Stimulated activated CD4-positive, alpha-beta T cell treated with anti-CD3 and anti-CD28 coated beads, Interleukin-12 subunit alpha, Interleukin-12 subunit beta, amount 100 ng/mL, for 24 hours (primary cell): ENCODE results near the gene GLRX5.
A peak's percentile ranks its signal among the peaks of the same experiment; 100 is the strongest.
"Not testable (repeated sequence)": the region's sequence is repeated elsewhere in the genome, so short reads cannot be mapped to it uniquely, and the experiment has no call there.

Source experiments
- DNase-seq, 2 experiments: peaks; one replicate each; pipeline ENCODE4 v3.0.0-alpha.2; 2020; ENCODE audit warnings: low read depth in 2 of 2

The GLRX5 gene

DNA sequence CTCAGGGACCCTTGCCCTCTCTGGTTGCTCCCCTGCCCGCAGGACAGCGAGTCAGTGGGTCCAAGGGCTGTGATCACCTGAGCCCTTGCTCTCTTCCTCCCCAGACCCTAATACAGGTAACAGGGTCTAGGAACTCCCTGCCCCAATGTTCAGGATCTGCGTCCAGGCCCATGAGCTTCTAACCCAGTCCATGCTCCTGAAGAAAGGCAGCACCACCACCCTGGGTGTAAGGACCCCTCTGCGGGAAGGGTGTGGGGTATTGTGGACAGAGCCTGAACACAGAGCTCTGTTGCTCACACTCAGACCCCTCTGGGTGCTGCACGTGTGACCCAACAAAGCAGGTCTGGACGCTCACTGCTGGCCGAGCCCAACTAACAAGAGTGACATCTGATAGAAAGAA lies 18.3 kb downstream of the GLRX5 start:
- no peak for DNase-seq

DNA sequence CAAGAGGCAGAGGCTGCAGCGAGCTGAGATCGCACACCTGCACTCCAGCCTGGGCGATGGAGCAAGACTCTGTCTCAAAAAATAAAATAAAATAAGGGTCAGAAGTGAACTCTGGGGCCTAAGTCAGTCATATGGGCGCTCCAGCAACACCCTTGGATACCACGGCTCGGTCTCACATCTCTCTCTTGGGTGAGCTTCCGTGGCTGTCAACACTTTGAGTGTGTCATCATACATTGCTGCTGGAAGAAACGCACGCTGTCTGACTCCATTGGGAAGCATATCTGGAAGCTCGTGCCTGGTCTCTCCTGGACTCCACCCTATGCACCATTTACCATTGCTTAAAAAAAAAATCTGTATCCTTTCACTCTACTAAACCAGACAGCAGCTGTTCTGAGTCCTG lies 20.2 kb downstream of the GLRX5 start:
- no peak for DNase-seq

DNA sequence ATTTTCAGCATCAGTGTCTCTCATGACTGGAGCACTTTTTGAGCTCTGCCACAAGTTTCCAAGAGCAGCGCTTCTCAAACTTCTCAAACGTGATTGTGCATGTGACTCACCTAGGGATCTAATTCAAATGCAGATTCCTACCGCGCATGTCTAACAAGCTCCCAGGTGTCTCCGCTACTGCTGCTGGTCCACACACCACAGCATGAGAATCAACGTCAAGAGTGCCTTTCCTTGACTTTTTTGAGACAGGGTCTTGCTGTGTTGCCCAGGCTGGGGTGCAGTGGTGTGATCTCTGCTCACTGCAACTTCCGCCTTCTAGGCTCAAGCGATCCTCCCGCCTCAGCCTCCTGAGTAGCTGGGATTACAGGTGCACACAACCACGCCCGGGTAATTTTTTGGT lies 22.4 kb downstream of the GLRX5 start:
- DNase-seq: no peak

DNA sequence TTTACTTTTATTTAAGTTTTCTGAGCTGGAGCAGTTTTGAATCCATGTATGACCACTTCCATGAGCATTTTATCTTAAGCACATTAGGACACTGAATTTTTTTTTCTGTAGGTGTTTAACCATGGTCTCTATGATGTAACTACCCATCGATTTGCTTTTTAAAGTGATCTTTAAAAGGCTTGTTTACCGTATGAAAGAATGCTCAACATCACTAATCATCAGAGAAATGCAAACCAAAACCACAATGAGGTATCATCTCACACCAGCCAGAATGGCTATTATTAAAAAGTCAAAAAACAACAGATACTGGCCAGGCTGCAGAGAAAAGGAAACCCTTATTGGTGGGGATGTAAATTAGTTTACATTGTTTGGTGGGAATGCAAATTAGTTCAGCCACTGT lies 23.0 kb downstream of the GLRX5 start:
- DNase-seq: no peak

DNA sequence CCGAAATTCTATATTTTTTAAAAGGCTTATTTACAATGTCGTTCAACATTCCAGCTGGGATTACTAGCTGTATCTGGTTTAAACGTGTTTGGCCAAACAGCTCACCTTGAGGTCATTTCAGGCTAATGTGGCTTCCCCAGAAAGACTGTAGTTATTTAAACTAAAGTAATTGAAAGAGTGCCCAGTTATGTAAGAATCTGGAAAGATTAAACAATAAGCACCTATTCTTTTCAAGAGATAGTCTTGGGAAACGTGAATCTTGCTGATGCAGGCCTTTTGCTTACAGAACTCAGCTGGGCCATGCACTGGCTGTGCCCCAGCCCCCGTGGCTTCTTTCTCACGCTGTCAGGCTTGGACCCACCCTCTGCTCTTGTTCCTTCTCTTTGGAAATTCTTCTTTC lies 24.4 kb downstream of the GLRX5 start:
- DNase-seq: no peak

DNA sequence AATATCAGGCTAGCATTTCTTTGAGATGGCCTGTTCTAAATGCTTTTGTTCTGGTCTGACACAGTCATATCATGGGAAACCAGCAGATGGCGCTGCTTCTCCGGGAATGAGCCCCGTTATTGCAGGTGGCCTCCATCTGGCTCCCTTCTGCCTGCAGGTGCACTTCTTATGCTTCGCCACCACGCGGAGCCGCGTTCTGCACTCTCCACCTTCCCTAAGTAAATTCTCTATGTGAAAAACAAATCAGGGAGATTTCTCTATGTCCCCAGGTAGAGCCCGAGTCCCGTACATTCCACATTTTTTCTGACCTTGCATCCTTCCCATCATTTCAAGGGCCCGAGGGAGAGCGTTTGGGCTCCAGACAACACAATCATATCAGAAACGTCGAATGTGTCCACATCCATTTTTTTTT lies 26.2 kb downstream of the GLRX5 start:
- peak; percentile 75 to 91 for DNase-seq

DNA sequence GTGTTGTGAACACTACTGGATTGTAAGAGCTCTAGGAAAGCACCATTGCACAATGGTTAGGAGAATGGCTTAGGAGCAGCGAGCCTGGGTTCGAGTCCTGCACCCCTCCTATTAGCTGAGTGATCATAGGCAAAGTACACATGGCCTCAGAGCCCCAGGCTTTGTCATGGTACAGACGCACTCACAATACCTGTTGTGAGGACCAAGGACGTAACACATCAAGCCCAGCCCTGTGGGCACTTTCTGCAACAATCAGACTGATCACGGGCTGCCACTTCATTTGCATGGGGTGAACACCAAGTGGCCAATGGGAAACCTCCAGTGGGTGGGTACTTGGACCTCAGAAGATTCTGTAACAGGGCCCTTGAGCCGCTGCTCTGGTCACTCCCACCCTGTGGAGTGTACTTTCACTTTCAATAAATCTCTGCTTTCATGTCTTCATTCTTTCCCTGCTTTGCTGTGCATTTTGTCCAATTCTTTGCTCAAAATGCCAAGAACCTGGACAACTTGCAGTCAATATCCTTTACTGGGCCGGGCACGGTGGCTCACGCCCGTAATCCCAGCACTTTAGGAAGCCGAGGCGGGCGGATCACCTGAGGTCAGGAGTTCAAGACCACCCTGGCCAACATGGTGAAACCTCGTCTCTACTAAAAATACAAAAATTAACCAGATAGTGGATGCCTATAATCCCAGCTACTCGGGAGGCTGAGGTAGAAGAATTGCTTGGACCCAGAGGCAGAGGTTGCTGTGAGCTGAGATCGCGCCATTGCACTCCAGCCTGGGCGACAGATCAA lies 28.2 kb downstream of the GLRX5 start:
- no peak for DNase-seq

DNA sequence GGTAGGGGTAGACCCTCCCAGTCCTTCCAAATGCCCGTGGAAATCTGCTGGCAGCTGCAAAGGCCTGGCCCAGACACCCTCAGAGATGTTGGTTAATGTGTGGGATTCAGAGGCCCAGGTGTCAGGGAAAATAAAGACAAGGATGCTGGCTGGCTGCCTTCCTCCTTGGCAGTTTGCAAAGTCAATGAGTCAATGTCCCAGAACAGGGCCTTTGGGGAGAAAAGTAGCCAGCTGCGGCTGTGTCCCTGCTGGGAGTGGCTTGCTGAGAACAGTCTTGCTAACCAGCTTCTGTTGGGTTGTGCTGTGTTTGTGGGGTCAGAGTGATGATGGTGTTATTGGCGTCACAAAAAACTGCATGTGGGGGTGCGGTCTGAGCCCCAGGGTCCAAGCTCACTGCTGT lies 29.2 kb downstream of the GLRX5 start:
- DNase-seq: no peak

DNA sequence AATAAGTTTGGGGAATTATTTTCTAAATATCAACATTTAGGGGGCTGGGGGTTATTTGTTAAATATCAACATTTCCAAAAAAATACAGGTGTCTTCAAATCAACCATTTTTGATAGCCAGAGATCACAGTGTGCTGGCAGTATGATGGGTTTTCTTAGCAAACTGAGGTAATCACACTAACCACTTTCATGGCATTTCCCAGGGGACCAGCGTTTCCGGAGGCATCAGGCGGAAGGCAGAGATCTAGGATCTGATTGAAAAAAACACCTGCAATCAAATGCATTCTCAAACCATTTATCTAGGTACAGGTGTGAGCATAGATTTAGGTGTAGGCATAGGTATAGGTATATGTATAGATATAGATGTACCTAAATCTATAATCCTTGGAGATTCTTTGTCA lies 34.6 kb downstream of the GLRX5 start:
- no peak for DNase-seq

DNA sequence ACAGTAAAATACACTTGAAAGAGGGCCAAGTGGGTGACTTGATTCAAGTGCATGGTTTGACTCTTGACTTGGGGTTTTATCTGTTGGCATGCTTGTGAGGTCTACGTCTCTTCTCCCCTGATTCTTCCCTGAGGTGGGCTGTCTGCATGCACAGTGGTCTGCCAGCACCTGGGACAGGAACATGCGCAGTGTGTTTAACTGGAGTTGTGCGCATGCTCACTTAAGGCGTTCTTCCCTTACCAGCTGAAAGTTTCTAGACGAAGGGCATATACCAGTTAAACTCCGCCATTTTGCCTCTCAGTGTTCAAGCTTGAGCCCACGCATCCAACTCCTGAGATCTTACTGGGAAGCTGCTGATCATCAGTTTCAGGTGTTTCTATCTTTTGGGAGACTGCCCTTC lies 38.5 kb downstream of the GLRX5 start:
- no peak for DNase-seq

DNA sequence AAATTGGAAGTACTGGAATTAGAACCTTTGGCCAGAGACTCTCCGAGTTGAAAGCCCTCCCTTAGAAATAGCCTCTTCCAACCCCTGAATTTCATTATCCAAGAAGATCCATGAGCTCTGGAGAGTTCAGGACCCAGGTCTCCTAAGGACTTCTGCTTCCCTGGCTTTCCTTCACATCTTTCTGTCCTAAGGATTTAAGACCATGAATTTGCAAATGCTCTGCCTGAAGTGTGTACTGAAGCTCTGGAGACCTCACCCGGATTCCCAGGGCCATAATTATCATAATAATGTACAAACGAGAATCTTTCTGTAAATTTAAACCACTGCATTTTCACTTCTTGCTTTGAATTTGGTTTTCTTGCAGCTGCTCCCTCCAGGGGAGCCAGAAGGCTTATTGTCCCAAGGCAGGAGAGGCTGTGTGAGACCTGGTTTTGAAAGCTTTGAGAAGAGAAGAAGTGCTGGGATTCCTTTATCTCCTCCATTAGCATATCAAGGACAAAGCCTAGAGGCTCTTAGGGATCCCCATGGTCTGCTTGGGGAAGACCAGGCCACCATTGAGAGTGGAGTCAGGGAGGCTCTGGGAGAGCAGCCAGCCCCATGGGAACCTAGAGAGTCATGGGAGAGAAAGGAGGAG lies 41.1 kb downstream of the GLRX5 start:
- no peak for DNase-seq

DNA sequence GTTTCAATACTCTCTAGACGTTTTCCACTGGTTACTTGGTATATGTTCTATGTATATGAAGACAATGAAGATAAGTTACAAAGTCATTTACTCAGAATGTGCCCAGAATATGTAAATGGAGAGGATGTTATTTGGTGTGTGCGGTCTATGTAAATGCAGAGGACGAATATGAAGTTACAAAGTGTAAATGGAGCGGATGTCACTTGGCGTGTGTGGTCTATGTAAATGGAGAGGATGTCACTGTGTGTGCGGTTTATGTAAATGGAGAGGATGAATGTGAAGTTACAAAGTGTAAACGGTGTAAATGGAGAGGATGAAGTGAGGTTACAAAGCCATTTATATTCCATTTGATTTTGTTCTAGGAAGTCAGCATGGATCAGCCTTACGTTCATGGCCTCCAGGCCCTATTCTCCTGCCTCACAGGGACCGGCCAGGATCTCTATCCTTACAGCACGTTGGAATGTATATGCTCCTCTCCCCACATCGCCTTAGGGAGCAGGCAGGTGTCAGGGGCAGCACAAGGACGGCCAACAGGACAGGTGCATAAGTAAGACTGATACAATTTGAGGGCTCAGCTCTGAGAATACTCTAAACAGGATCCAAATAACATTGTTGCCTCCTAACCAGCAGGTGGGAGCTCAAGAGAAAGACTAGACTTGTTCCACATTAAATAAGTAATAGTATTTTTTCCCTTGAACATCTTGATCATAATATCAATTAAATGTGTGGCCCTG lies 42.4 kb downstream of the GLRX5 start:
- no peak for DNase-seq

DNA sequence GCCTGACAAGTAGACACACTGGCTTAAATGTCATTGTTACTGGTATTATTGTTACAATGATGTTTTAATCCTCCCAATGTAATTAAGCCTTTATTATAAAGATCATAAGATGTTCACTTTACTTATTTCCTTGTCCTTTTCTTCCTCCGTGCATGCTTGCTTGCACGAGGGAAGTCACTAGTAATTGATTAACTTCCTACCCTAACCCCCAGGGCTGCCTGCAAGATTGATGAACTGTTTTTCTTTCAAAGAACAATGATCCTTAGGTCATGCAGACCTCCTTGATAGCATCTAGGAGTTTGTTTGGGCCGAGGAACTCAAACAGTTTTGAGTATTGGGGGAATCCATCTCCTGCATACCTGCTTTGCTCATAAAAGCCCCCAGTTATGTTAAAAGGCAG lies 43.0 kb downstream of the GLRX5 start:
- no peak for DNase-seq

DNA sequence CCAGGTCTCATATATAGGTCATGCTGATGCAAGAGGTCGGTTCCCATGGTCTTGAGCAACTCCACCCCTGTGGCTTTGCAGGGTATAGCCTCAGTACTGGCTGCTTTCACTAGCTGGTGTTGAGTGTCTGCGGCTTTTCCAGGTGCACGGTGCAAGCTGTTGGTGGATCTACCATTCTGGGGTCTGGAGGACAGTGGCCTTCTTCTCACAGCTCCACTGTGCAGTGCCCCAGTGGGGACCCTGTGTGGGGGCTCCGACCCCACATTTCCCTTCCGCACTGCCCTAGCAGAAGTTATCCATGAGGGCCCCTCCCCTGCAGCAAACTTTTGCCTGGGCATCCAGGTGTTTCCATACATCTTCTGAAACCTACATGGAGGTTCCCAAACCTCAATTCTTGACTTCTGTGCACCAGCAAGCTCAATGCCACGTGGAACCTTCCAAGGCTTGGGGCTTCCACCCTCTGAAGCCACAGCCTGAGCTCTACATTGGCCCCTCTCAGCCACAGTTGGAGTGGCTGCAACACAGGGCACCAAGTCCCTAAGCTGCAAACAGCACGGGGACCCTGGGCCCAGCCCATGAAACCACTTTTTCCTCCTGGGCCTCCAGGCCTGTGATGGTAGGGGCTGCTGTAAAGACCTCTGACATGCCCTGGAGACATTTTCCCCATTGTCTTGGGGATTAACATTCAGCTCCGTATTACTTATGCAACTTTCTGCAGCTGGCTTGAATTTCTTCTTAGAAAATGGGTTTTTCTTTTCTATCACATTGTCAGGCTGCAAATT lies 49.2 kb downstream of the GLRX5 start:
- not testable (repeated sequence) for DNase-seq

DNA sequence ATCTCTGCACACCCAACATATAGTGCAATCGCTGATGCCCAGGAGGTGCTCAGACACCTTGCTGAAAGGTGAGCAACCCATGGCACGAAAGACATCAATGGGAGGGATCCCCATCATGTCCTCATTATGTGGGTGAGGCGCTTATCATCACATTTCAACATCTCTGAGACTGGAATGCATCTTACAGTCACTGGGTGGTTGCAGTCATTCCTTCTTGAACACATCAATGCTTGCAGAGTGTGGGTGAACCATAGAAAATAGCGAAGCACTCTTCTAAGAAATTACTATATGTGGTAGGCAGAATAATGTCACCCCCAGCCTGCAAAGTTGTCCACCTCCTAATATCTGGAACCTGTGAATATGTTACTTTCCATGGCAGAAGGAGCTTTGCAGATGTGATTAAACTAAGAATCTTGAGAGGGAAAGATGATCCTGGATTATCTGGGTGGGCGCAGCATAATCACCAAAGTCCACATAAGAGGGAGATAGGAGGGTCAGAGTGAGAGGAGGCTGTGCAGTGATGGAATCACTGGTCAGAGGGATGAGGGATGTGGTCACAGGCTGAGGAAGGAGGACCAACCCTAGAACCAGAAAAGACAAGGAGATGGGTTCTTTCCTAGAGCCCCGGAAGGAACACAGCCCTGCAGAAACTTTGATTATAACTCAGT lies 51.2 kb downstream of the GLRX5 start:
- DNase-seq: no peak

DNA sequence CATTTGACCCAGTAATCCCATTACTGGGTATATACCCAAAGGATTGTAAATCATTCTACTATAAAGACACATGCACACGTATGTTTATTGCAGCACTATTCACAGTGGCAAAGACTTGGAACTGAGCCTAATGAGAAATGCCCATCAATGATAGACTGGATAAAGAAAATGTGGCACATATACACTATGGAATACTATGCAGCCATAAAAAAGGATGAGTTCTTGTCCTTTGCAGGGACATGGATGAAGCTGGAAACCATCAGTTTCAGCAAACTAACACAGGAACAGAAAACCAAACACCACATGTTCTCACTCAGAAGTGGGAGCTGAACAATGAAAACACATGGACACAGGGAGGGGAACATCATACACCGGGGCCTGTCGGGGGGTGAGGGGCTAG lies 56.3 kb downstream of the GLRX5 start:
- DNase-seq: not testable (repeated sequence)
